Measurements from ENCODE around the gene RPF1. TPM values are rescaled to one million over a fixed set of nuclear protein-coding genes. Genes with fewer than 3 reads are reported as not detected.

RPF1 gene
- total RNA-seq, 1 donor from 2014 or later = 23.2 TPM

GRCh38 chr1:84481317-84481716 lies 2.3 kb downstream of the RPF1 start:
- no peak for TF ChIP-seq CTCF (IDR thresholded peaks at IDR 0.05; ENCODE audit: unreplicated experiment)
- H3K4me3 Mint-ChIP-seq = no peak overlapping the region
- H3K36me3 Mint-ChIP-seq = peaks cover 24% of the 10 kb centered on the region
- H3K4me1 Mint-ChIP-seq = peaks cover 24% of the 10 kb centered on the region
- peaks cover 18% of the 10 kb centered on the region for H3K9me3 Mint-ChIP-seq
- H3K27ac Mint-ChIP-seq = no peak overlapping the region
- H3K27me3 Mint-ChIP-seq (ENCODE audit: low read depth) = peaks cover 26% of the 10 kb centered on the region
- DNase-seq (ENCODE audit: low spot score in 2 of 2, unreplicated experiment in 2 of 2) = no peak

GRCh38 chr1:84488107-84488506 lies 9.0 kb downstream of the RPF1 start:
- Mint-ChIP-seq H3K36me3 (peaks cover 34% of the 10 kb centered on the region), H3K4me1 (no peaks in the 10 kb centered on the region), H3K9me3 (peaks cover 8% of the 10 kb centered on the region), H3K27me3 (ENCODE audit: low read depth) (no peaks in the 10 kb centered on the region), H3K4me3 (no peak overlapping the region), H3K27ac (no peak overlapping the region)
- TF ChIP-seq CTCF (IDR thresholded peaks at IDR 0.05; ENCODE audit: unreplicated experiment) = no peak
- no peak for DNase-seq (ENCODE audit: low spot score in 2 of 2, unreplicated experiment in 2 of 2)

GRCh38 chr1:84489766-84490165 lies 10.7 kb downstream of the RPF1 start:
- no peak for DNase-seq (ENCODE audit: low spot score in 2 of 2, unreplicated experiment in 2 of 2)
- Mint-ChIP-seq H3K36me3 (peaks cover 31% of the 10 kb centered on the region), H3K4me3 (no peak overlapping the region), H3K9me3 (peaks cover 8% of the 10 kb centered on the region), H3K27me3 (ENCODE audit: low read depth) (no peaks in the 10 kb centered on the region), H3K27ac (no peak overlapping the region), H3K4me1 (no peaks in the 10 kb centered on the region)
- no peak for TF ChIP-seq CTCF (IDR thresholded peaks at IDR 0.05; ENCODE audit: unreplicated experiment)

GRCh38 chr1:84492726-84493125 lies 13.7 kb downstream of the RPF1 start:
- peaks cover 35% of the 10 kb centered on the region for H3K36me3 Mint-ChIP-seq
- H3K4me3 Mint-ChIP-seq = no peak overlapping the region
- TF ChIP-seq CTCF (IDR thresholded peaks at IDR 0.05; ENCODE audit: unreplicated experiment) = no peak
- no peaks in the 10 kb centered on the region for H3K4me1 Mint-ChIP-seq
- no peak for DNase-seq (ENCODE audit: low spot score in 2 of 2, unreplicated experiment in 2 of 2)
- H3K27ac Mint-ChIP-seq = no peak overlapping the region
- H3K27me3 Mint-ChIP-seq (ENCODE audit: low read depth) = no peaks in the 10 kb centered on the region
- H3K9me3 Mint-ChIP-seq = no peaks in the 10 kb centered on the region

GRCh38 chr1:84493747-84494146 lies 14.7 kb downstream of the RPF1 start:
- no peak for TF ChIP-seq CTCF (IDR thresholded peaks at IDR 0.05; ENCODE audit: unreplicated experiment)
- no peak overlapping the region for H3K4me3 Mint-ChIP-seq
- no peaks in the 10 kb centered on the region for H3K4me1 Mint-ChIP-seq
- DNase-seq (ENCODE audit: low spot score in 2 of 2, unreplicated experiment in 2 of 2) = no peak
- no peak overlapping the region for H3K27ac Mint-ChIP-seq
- no peaks in the 10 kb centered on the region for H3K27me3 Mint-ChIP-seq (ENCODE audit: low read depth)
- H3K9me3 Mint-ChIP-seq = no peaks in the 10 kb centered on the region
- H3K36me3 Mint-ChIP-seq = peaks cover 43% of the 10 kb centered on the region

- Mint-ChIP-seq H3K27ac (no peak overlapping the region), H3K9me3 (no peaks in the 10 kb centered on the region), H3K27me3 (ENCODE audit: low read depth) (no peaks in the 10 kb centered on the region), H3K4me1 (peaks cover 5% of the 10 kb centered on the region), H3K36me3 (peaks cover 39% of the 10 kb centered on the region), H3K4me3 (no peak overlapping the region)
- TF ChIP-seq CTCF (IDR thresholded peaks at IDR 0.05; ENCODE audit: unreplicated experiment) = no peak
- DNase-seq (ENCODE audit: low spot score in 2 of 2, unreplicated experiment in 2 of 2) = no peak
Observed at GRCh38 chr1:84496498-84496897, 17.4 kb downstream of the RPF1 start.
